K562 (cell line): Measurements from ENCODE around the gene MATCAP1. TPM values are rescaled to one million over a fixed set of nuclear protein-coding genes. Genes with fewer than 3 reads are reported as not detected.
A peak's percentile ranks its signal among the peaks of the same experiment; 100 is the strongest.

Experiments
- ATAC-seq: fragments of 200-7000 bp; cut with Tn5 transposase; 3 replicates; pipeline ENCODE4 v1.9.1; 2020; ENCODE audit warnings: moderate library complexity
- BruUV-seq: library from RNA; stranded (reverse); fragments of 400-500 nt; replicated peaks from 2 replicates; lab custom pipeline; 2021; lab: Mats Ljungman, UMichigan
- CTCF ChIA-PET: fragments of 300-600 bp; formaldehyde crosslinking; extraction: SDS; loops from one replicate; lab custom pipeline; 2021; ENCODE audit warnings: low intra/inter-chr PET ratio; lab: Yijun Ruan, JAX
- POLR2A ChIA-PET: fragments of 300-600, 350-650 bp; sonication (Branson Sonifier 250); formaldehyde crosslinking; extraction: SDS; loops from one replicate; lab custom pipeline; 2021; ENCODE audit warnings: antibody characterized with exemption, inconsistent platforms; lab: Yijun Ruan, JAX
- DNase-seq, 4 experiments: peaks; one replicate each; pipeline versions ENCODE4 v3.0.0 to v3.0.0-alpha.2; 2011 to 2018; ENCODE audit warnings: low spot score in 3 of 4, mixed read lengths in 3 of 4; ENCODE audit errors: extremely low read depth in 1 of 4
- FAIRE-seq: peaks from 2 replicates; lab custom pipeline; 2011; peaks lifted over from hg19 to GRCh38; lab: Jason Lieb, UNC
- H2AFZ ChIP-seq: 2 replicates; pipeline ENCODE4 v1.6.0; 2011; ENCODE audit warnings: low read depth, low read length, control low read depth, inconsistent platforms
- H3K27ac ChIP-seq: fragments of 200-600 bp; 3 replicates; pipeline ENCODE4 v1.8.0; 2011; ENCODE audit warnings: low read depth, mild to moderate bottlenecking, control low read depth, inconsistent platforms, low read length, moderate library complexity, mixed read lengths; ENCODE audit errors: extremely low read depth
- H3K27me3 ChIP-seq, 2 experiments: fragments of 300-600 bp in 1 of 2; 2 replicates in 1 of 2; 3 replicates in 1 of 2; pipeline versions ENCODE4 v1.6.0 to v1.8.0; 2011; ENCODE audit warnings: inconsistent platforms in 2 of 2, low read length in 2 of 2, mild to moderate bottlenecking in 1 of 2, mixed read lengths in 1 of 2, moderate library complexity in 1 of 2; ENCODE audit not compliant: control insufficient read depth in 2 of 2, insufficient read depth in 2 of 2
- H3K36me3 ChIP-seq: fragments of 300-600 bp; 3 replicates; pipeline ENCODE4 v1.8.0; 2011; ENCODE audit warnings: mild to moderate bottlenecking, low read length, inconsistent platforms; ENCODE audit not compliant: control insufficient read depth, insufficient read depth
- H3K4me1 ChIP-seq, 2 experiments: fragments of 200-600 bp in 1 of 2; replicated peaks in 1 of 2; 2 replicates in 1 of 2; 3 replicates in 1 of 2; pipeline versions ENCODE4 v1.5.1 to v1.8.0; 2011; ENCODE audit warnings: inconsistent platforms in 2 of 2, low read length in 2 of 2, mild to moderate bottlenecking in 1 of 2, mixed read lengths in 1 of 2, moderate library complexity in 1 of 2; ENCODE audit not compliant: control insufficient read depth in 2 of 2, insufficient read depth in 2 of 2
- H3K4me2 ChIP-seq: 2 replicates; pipeline ENCODE4 v1.6.1; 2011; ENCODE audit warnings: low read length, control low read depth, inconsistent platforms, mixed read lengths; ENCODE audit not compliant: insufficient read depth
- H3K4me3 ChIP-seq: fragments of 200-600 bp; sonication (generic), shearing (Covaris generic); 2 replicates; pipeline ENCODE4 v1.5.1; 2016; ENCODE audit warnings: control low read depth, inconsistent platforms
- H3K79me2 ChIP-seq: fragments of 200-600 bp; 3 replicates; pipeline ENCODE4 v1.8.0; 2011; ENCODE audit warnings: low read length, inconsistent platforms; ENCODE audit not compliant: control insufficient read depth, insufficient read depth
- H3K9ac ChIP-seq, 2 experiments: 2 replicates each; pipeline versions ENCODE4 v1.6.0 to v1.6.1; 2011; ENCODE audit warnings: low read depth in 2 of 2, low read length in 2 of 2, control low read depth in 1 of 2, inconsistent platforms in 1 of 2, mild to moderate bottlenecking in 1 of 2, mixed read lengths in 1 of 2; ENCODE audit not compliant: insufficient read depth in 1 of 2
- H3K9me1 ChIP-seq: one replicate; pipeline ENCODE4 v1.6.0; 2011; ENCODE audit warnings: inconsistent platforms, mild to moderate bottlenecking, low read length, moderate library complexity; ENCODE audit not compliant: control insufficient read depth, insufficient read depth
- H3K9me3 ChIP-seq: replicated peaks from 2 replicates; pipeline ENCODE4 v1.5.1; 2011; ENCODE audit warnings: low read depth, low read length, inconsistent platforms; ENCODE audit not compliant: control insufficient read depth, insufficient read depth
- H4K20me1 ChIP-seq: replicated peaks from 2 replicates; pipeline ENCODE4 v1.6.1; 2011; ENCODE audit warnings: low read length, inconsistent platforms, mixed read lengths; ENCODE audit not compliant: control insufficient read depth, insufficient read depth
- ATF3 ChIP-seq, 2 experiments: fragments of 450-650 bp in 1 of 2; sonication (generic) in 1 of 2; formaldehyde crosslinking in 1 of 2; IDR thresholded peaks in 1 of 2; conservative IDR thresholded peaks in 1 of 2; 2 replicates each; pipeline versions ENCODE4 v1.6.1 to v1.8.1; 2016 to 2023; ENCODE audit warnings: mild to moderate bottlenecking in 2 of 2, moderate library complexity in 2 of 2, inconsistent platforms in 1 of 2, missing genetic modification reagents in 1 of 2
- CBX3 ChIP-seq, 2 experiments: IDR thresholded peaks; 1 replicate in 1 of 2; 2 replicates in 1 of 2; pipeline ENCODE4 v1.6.1; 2012; ENCODE audit warnings: inconsistent platforms in 2 of 2, low read length in 2 of 2, borderline replicate concordance in 1 of 2, control low read depth in 1 of 2
- CREBBP ChIP-seq: IDR thresholded peaks from one replicate; pipeline ENCODE4 v1.6.1; 2012; ENCODE audit warnings: low read depth, mild to moderate bottlenecking, control low read depth, inconsistent platforms, low read length
- CSDE1 ChIP-seq, 2 experiments: fragments of 450-650 bp; IDR thresholded peaks; 2 replicates each; pipeline ENCODE4 v1.6.1; 2016; ENCODE audit warnings: mild to moderate bottlenecking in 1 of 2
- ELK3 ChIP-seq: fragments of 450-650 bp; formaldehyde crosslinking; IDR thresholded peaks from 2 replicates; pipeline ENCODE4 v1.4.0; 2020; ENCODE audit warnings: mild to moderate bottlenecking
- GTF2A2 ChIP-seq: IDR thresholded peaks from 2 replicates; pipeline ENCODE4 v1.6.1; 2016; ENCODE audit warnings: mild to moderate bottlenecking, missing genetic modification characterization, missing compliant biosample characterization
- MAX ChIP-seq: sonication (generic); formaldehyde crosslinking; IDR thresholded peaks from 2 replicates; pipeline ENCODE4 v1.9.0; 2022; ENCODE audit warnings: mild to moderate bottlenecking, missing genetic modification reagents
- MED1 ChIP-seq: sonication (generic); formaldehyde crosslinking; IDR thresholded peaks from 2 replicates; pipeline ENCODE4 v1.8.1; 2023; ENCODE audit warnings: missing genetic modification reagents, borderline replicate concordance
- PCBP1 ChIP-seq: fragments of 200-400 bp; formaldehyde crosslinking; IDR thresholded peaks from 2 replicates; pipeline ENCODE4 v1.6.1; 2018; ENCODE audit warnings: mild to moderate bottlenecking, low read depth, low read length; ENCODE audit not compliant: poor library complexity, severe bottlenecking
- PML ChIP-seq: IDR thresholded peaks from 2 replicates; pipeline ENCODE4 v1.6.1; 2012; ENCODE audit warnings: low read length, inconsistent platforms
- SP1 ChIP-seq: sonication (generic); formaldehyde crosslinking; IDR thresholded peaks from 2 replicates; pipeline ENCODE4 v1.8.1; 2022; ENCODE audit warnings: mild to moderate bottlenecking, missing genetic modification reagents
- TGIF2 ChIP-seq: sonication (generic); formaldehyde crosslinking; IDR thresholded peaks from 2 replicates; pipeline ENCODE4 v1.8.1; 2022; ENCODE audit warnings: mild to moderate bottlenecking, missing genetic modification reagents, moderate library complexity
- TRIM28 ChIP-seq: fragments of 450-650 bp; IDR thresholded peaks from 2 replicates; pipeline ENCODE4 v1.6.1; 2017
- U2AF2 ChIP-seq: fragments of 200-400 bp; formaldehyde crosslinking; optimal IDR thresholded peaks from 2 replicates; pipeline ENCODE3; 2017; ENCODE audit warnings: low read depth, mild to moderate bottlenecking, low read length
- ZBTB34 ChIP-seq: fragments of 250-450 bp; sonication (Bioruptor Pico); IDR thresholded peaks from 2 replicates; pipeline ENCODE4 v1.8.0; 2021; ENCODE audit warnings: mild to moderate bottlenecking, moderate library complexity
- ZNF212 ChIP-seq: fragments of 450-650 bp; formaldehyde crosslinking; IDR thresholded peaks from 2 replicates; pipeline ENCODE4 v1.4.0; 2020; ENCODE audit warnings: mild to moderate bottlenecking
- ZNF449 ChIP-seq: fragments of 250-450 bp; sonication (Bioruptor Pico); IDR thresholded peaks from 2 replicates; pipeline ENCODE4 v1.8.0; 2022; ENCODE audit warnings: moderate library complexity, mild to moderate bottlenecking, inconsistent platforms
- WGBS: fragments of 100-300 bp; shearing (Covaris generic); methylation state at CpG from one replicate; pipeline ENCODE4 v1.1.6; 2016; ENCODE audit warnings: low coverage, mixed read lengths; ENCODE audit not compliant: insufficient coverage; ENCODE audit errors: missing lambda C conversion rate; 5-methylcytosine and 5-hydroxymethylcytosine counted together
- in situ Hi-C: fragments of 300-500 bp; cut with MboI; formaldehyde crosslinking; loops from 4 replicates; pipeline ENCODE4 v1.15.0; 2018; ENCODE audit warnings: inconsistent platforms, mixed read lengths
- intact Hi-C: fragments of 100-400 bp; cut with micrococcal nuclease; formaldehyde crosslinking; loops from 2 replicates; pipeline ENCODE4 v1.14.2; 2022
- polyA plus RNA-seq, 8 experiments: library from polyadenylated mRNA; depleted of rRNA in 4 of 8; stranded (reverse) in 5 of 8; unstranded in 3 of 8; fragments of >200 nt; fragmentation: Nextera tagmentation in 2 of 8; fragmentation: Illumina TruSeq in 1 of 8; extraction: Ambion mirVana in 2 of 8; extraction: Trizol in 1 of 8; gene quantifications; 2 replicates each; pipeline versions ENCODE4 v1.2.1 to v1.2.3, GENCODE V29; 2011 to 2014; ENCODE audit warnings: inconsistent platforms in 1 of 8, missing spikeins in 1 of 8
- total RNA-seq, 7 experiments: library from RNA; depleted of rRNA in 6 of 7; stranded (reverse); fragments of >200 nt in 6 of 7; fragmentation: Illumina TruSeq in 2 of 7; extraction: Trizol in 2 of 7; gene quantifications; 2 replicates each; pipeline versions ENCODE4 v1.2.1 to v1.2.3, GENCODE V29; 2011 to 2021; ENCODE audit warnings: low replicate concordance in 1 of 7

MATCAP1 gene
- total and polyA plus RNA-seq, 9 of the 15 experiments (the other 6 are each of a cell fraction or from before 2014, with no cell fraction given) = 3.4 to 20.5 (median 10.3) TPM

- TF ChIP-seq ATF3 (IDR thresholded peaks at IDR 0.05) (no peak), ATF3 (CRISPR knock-in tag; conservative IDR thresholded peaks at IDR 0.05) (no peak), PCBP1 (no peak), ZBTB34 (CRISPR knock-in tag) (no peak)
- TF ChIP-seq, all 486 proteins: peak for 0
Measured at GRCh38 chr16:67181346-67181745, 2.4 kb downstream of the MATCAP1 start (continued).

- ATAC-seq = no peak
- Histone ChIP-seq H3K79me2 (peaks cover 14% of the 10 kb centered on the region), H3K9me1 (no peaks in the 10 kb centered on the region), H2AFZ (no peak overlapping the region), H3K27me3 (no peaks in the 10 kb centered on the region), H3K36me3 (no peaks in the 10 kb centered on the region), H3K4me3 (no peak overlapping the region), H4K20me1 (peaks cover 5% of the 10 kb centered on the region), H3K27ac (no peak overlapping the region), H3K4me1 (peaks cover 10 to 51% of the 10 kb centered on the region in 2 experiments), H3K9ac (peak overlapping the region in 1 of 2 experiments; percentile 65; a peak in 1 of 4 replicates), H3K9me3 (no peaks in the 10 kb centered on the region), H3K4me2 (no peak overlapping the region)
- FAIRE-seq = no peak
- DNase-seq = no peak
- in situ Hi-C loops = no loop called here
- CTCF ChIA-PET = no interaction called here
- 83% methylated on average over 16 of the region's 16 CpGs for WGBS
- POLR2A ChIA-PET = no interaction called here
- BruUV-seq = no TSS peak
- intact Hi-C loops = loop anchor here (10.0 kb wide), 2 partner anchors 165 to 225 kb away; no protein-coding TSS in a partner anchor
- no peak for TF ChIP-seq MED1 (CRISPR knock-in tag)
- TF ChIP-seq CREBBP = no peak
- no peak for TF ChIP-seq MAX
- TF ChIP-seq SP1 = no peak
- no peak for TF ChIP-seq CSDE1 (IDR thresholded peaks at IDR 0.05)
- no peak for TF ChIP-seq TGIF2 (CRISPR knock-in tag)
- TF ChIP-seq CBX3 (IDR thresholded peaks at IDR 0.05; ENCODE audit: borderline replicate concordance in 1 of 2, low read length in 2 of 2) = no peak
- TF ChIP-seq TRIM28 = no peak
- TF ChIP-seq ZNF449 = no peak
- TF ChIP-seq ZNF212 (CRISPR knock-in tag) = no peak
- TF ChIP-seq ELK3 = no peak
- no peak for TF ChIP-seq U2AF2
- no peak for TF ChIP-seq GTF2A2 (tag)
- TF ChIP-seq PML = no peak
Measured at GRCh38 chr16:67180166-67180565, 3.6 kb downstream of the MATCAP1 start.
